OCI-LY3 (cell line): ENCODE measurements around the gene CDKN2B.

ENCODE experiments used
- EZH2phosphoT487 ChIP-seq: fragments of 200-600 bp; shearing (Covaris generic); IDR thresholded peaks from 2 replicates; pipeline ENCODE4 v1.6.1; 2018; ENCODE audit warnings: antibody characterized with exemption, mixed run types, low read depth
- TF ChIP-seq, protein P1 (sequence below): fragments of 200-600, 300-600 bp; sonication (generic); IDR thresholded peaks from 2 replicates; pipeline ENCODE4 v1.5.1; 2014; ENCODE audit warnings: antibody characterized with exemption, low read length, low read depth

- TF ChIP-seq, protein P1, sequence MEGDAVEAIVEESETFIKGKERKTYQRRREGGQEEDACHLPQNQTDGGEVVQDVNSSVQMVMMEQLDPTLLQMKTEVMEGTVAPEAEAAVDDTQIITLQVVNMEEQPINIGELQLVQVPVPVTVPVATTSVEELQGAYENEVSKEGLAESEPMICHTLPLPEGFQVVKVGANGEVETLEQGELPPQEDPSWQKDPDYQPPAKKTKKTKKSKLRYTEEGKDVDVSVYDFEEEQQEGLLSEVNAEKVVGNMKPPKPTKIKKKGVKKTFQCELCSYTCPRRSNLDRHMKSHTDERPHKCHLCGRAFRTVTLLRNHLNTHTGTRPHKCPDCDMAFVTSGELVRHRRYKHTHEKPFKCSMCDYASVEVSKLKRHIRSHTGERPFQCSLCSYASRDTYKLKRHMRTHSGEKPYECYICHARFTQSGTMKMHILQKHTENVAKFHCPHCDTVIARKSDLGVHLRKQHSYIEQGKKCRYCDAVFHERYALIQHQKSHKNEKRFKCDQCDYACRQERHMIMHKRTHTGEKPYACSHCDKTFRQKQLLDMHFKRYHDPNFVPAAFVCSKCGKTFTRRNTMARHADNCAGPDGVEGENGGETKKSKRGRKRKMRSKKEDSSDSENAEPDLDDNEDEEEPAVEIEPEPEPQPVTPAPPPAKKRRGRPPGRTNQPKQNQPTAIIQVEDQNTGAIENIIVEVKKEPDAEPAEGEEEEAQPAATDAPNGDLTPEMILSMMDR: no peak
- TF ChIP-seq EZH2phosphoT487: no peak
Observed at GRCh38 chr9:21969011-21969940, 39.8 kb downstream of the CDKN2B start.
